ENCODE results near the gene ALDH16A1. TPM values are rescaled to one million over a fixed set of nuclear protein-coding genes. Genes with fewer than 3 reads are reported as not detected.

ALDH16A1 gene
- total RNA-seq, 4 donors from 2014 or later = 33.9 to 70.5 (median 63.5) TPM

GRCh38 chr19:49420227-49420626 is 32.8 kb upstream of the ALDH16A1 start:
- 62 to 67% methylated on average over 2 of the region's 2 CpGs for WGBS, 2 donors
- peaks cover 0 to 100% of the 10 kb centered on the region in 2 donors for H3K27me3 ChIP-seq
- no peak for DNase-seq (ENCODE audit: low spot score in 2 of 2)
- no peak overlapping the region for H3K4me3 ChIP-seq
- no peak for TF ChIP-seq EP300 (IDR thresholded peaks at IDR 0.05)
- TF ChIP-seq POLR2A (IDR thresholded peaks at IDR 0.05) = no peak
- no peak for TF ChIP-seq CTCF (IDR thresholded peaks at IDR 0.05)
- peaks cover 0 to 35% (median 16%) of the 10 kb centered on the region in 4 donors for H3K4me1 ChIP-seq
- H3K36me3 ChIP-seq = no peaks in the 10 kb centered on the region
- no peak overlapping the region for H3K27ac ChIP-seq
- H3K9me3 ChIP-seq = no peaks in the 10 kb centered on the region

- peaks cover 0 to 39% (median 16%) of the 10 kb centered on the region in 4 donors for H3K4me1 ChIP-seq
- H3K27ac ChIP-seq = no peak overlapping the region
- peak overlapping the region in 1 of 4 donors; percentile 18 for H3K4me3 ChIP-seq
- DNase-seq (ENCODE audit: low spot score in 2 of 2) = peak in 1 of 2 donors; percentile 45
- peaks cover 0 to 100% of the 10 kb centered on the region in 2 donors for H3K27me3 ChIP-seq
- WGBS, 2 donors = 8 to 9% methylated on average over 45 to 48 of the region's 48 CpGs
- H3K9me3 ChIP-seq = no peaks in the 10 kb centered on the region
- H3K36me3 ChIP-seq = no peaks in the 10 kb centered on the region
- TF ChIP-seq POLR2A (IDR thresholded peaks at IDR 0.05) (no peak), CTCF (IDR thresholded peaks at IDR 0.05) (no peak), EP300 (IDR thresholded peaks at IDR 0.05) (no peak)
Observed at GRCh38 chr19:49421039-49421877, 31.8 kb upstream of the ALDH16A1 start.

- 17 to 25% methylated on average over 3 of the region's 3 CpGs for WGBS, 2 donors
- Histone ChIP-seq H3K36me3 (no peaks in the 10 kb centered on the region), H3K4me3 (no peak overlapping the region), H3K27ac (no peak overlapping the region), H3K9me3 (no peaks in the 10 kb centered on the region), H3K27me3 (peaks cover 0 to 100% of the 10 kb centered on the region in 2 donors), H3K4me1 (peaks cover 0 to 40% (median 16%) of the 10 kb centered on the region in 4 donors)
- DNase-seq (ENCODE audit: low spot score in 2 of 2) = no peak
- TF ChIP-seq POLR2A (IDR thresholded peaks at IDR 0.05) = no peak
- no peak for TF ChIP-seq EP300 (IDR thresholded peaks at IDR 0.05)
- TF ChIP-seq CTCF (IDR thresholded peaks at IDR 0.05) = no peak
Observed at GRCh38 chr19:49421878-49422202, 31.2 kb upstream of the ALDH16A1 start.

GRCh38 chr19:49422407-49423070 is 30.5 kb upstream of the ALDH16A1 start:
- 2 to 3% methylated on average over 23 to 42 of the region's 58 CpGs for WGBS, 2 donors
- H3K27me3 ChIP-seq = peaks cover 2 to 100% of the 10 kb centered on the region in 2 donors
- no peaks in the 10 kb centered on the region for H3K36me3 ChIP-seq
- H3K27ac ChIP-seq = no peak overlapping the region
- TF ChIP-seq POLR2A (IDR thresholded peaks at IDR 0.05) (no peak), EP300 (IDR thresholded peaks at IDR 0.05) (no peak), CTCF (IDR thresholded peaks at IDR 0.05) (peak in 1 of 5 experiments; percentile 28)
- no peak for DNase-seq (ENCODE audit: low spot score in 2 of 2)
- H3K4me3 ChIP-seq = peak overlapping the region in 2 of 4 donors; percentile 17 to 29
- H3K4me1 ChIP-seq = peaks cover 0 to 40% (median 16%) of the 10 kb centered on the region in 4 donors
- no peaks in the 10 kb centered on the region for H3K9me3 ChIP-seq
